ENCODE results near the gene NOTCH4. TPM values are rescaled to one million over a fixed set of nuclear protein-coding genes. Genes with fewer than 3 reads are reported as not detected.

Gene NOTCH4
- total RNA-seq, 1 experiment from 2014 or later: 2.3 TPM

GRCh38 chr6:32204268-32204715 is 19.6 kb downstream of the NOTCH4 start:
- Mint-ChIP-seq H3K36me3 (ENCODE audit: insufficient read depth in 1 of 3, low read depth in 3 of 3) (no peaks in the 10 kb centered on the region), H3K27ac (no peak overlapping the region), H3K4me1 (peaks cover 0 to 2% of the 10 kb centered on the region in 2 experiments; a peak in 2 of 4 replicates), H3K27me3 (ENCODE audit: low read depth) (peaks cover 9% of the 10 kb centered on the region), H3K4me3 (peak overlapping the region in 1 of 2 experiments; percentile 17; a peak in 1 of 5 replicates), H3K9me3 (peaks cover 0 to 3% of the 10 kb centered on the region in 2 experiments; a peak in 2 of 5 replicates)
- Histone ChIP-seq H4K8ac (replicated peaks; ENCODE audit: insufficient read length, low read depth, low read length) (no peak overlapping the region), H3K23me2 (ENCODE audit: insufficient read length, low read depth, low read length, poor library complexity, severe bottlenecking) (no peaks in the 10 kb centered on the region), H2AK5ac (ENCODE audit: insufficient read length, low read length) (no peak overlapping the region), H3K4ac (ENCODE audit: low read depth, low read length) (no peak overlapping the region), H3K9me3 (ENCODE audit: control insufficient read depth, low read depth, low read length) (no peaks in the 10 kb centered on the region), H2BK20ac (ENCODE audit: low read depth, low read length, poor library complexity, severe bottlenecking) (no peak overlapping the region), H3K23ac (ENCODE audit: insufficient read length, low read depth, low read length) (no peak overlapping the region), H3K27me3 (ENCODE audit: insufficient read depth, low read length) (no peaks in the 10 kb centered on the region), H3K79me2 (ENCODE audit: insufficient read depth, low read length) (no peaks in the 10 kb centered on the region), H3K27ac (ENCODE audit: insufficient read length, low read depth, low read length) (no peak overlapping the region), H3T11ph (ENCODE audit: low read length) (no peak overlapping the region), H3K4me2 (ENCODE audit: insufficient read depth, insufficient read length, low read length) (no peak overlapping the region), H3K4me1 (ENCODE audit: insufficient read depth, low read length) (no peaks in the 10 kb centered on the region), H3K18ac (ENCODE audit: insufficient read length, low read depth, low read length) (no peak overlapping the region), H2BK5ac (ENCODE audit: insufficient read length, low read length) (no peak overlapping the region), H4K5ac (ENCODE audit: insufficient read length, low read depth, low read length) (no peak overlapping the region), H4K91ac (ENCODE audit: insufficient read length, low read depth, low read length) (no peak overlapping the region), H2BK12ac (ENCODE audit: insufficient read length, low read depth, low read length) (no peak overlapping the region), H2BK15ac (ENCODE audit: low read depth, low read length) (no peak overlapping the region), H2BK120ac (ENCODE audit: low read depth, low read length, poor library complexity, severe bottlenecking) (no peak overlapping the region), H2AFZ (ENCODE audit: low read length) (no peak overlapping the region), H3K56ac (ENCODE audit: insufficient read length, low read depth, low read length) (no peak overlapping the region), H3K9ac (ENCODE audit: extremely low read depth, insufficient read length, low read length) (no peak overlapping the region), H4K20me1 (ENCODE audit: control insufficient read depth, insufficient read depth, insufficient read length) (no peaks in the 10 kb centered on the region), H3K79me1 (ENCODE audit: insufficient read depth, low read depth, low read length, poor library complexity, severe bottlenecking) (no peaks in the 10 kb centered on the region), H3K14ac (ENCODE audit: insufficient read depth, low read length) (no peak overlapping the region)
- DNase-seq: no peak
- TF ChIP-seq CTCF (conservative IDR thresholded peaks at IDR 0.05): no peak
- no CpG with 5 or more reads among the region's 3 CpGs for WGBS (ENCODE audit: extremely low coverage, insufficient read length, low lambda C conversion rate)

All from H9 (cell line).